Measurements from ENCODE around the gene ARHGEF39. TPM values are rescaled to one million over a fixed set of nuclear protein-coding genes. Genes with fewer than 3 reads are reported as not detected.

ARHGEF39 gene
- total and polyA plus RNA-seq, 2 donors = 1.1 to 4.7 TPM

GRCh38 chr9:35658968-35659220 is 6.1 kb downstream of the ARHGEF39 start:
- Histone ChIP-seq H3K4me3 (ENCODE audit: low read depth, low read length) (peak overlapping the region; percentile 75), H3K27ac (ENCODE audit: low read depth) (no peak overlapping the region), H3K36me3 (ENCODE audit: insufficient read depth) (no peaks in the 10 kb centered on the region), H3K4me1 (ENCODE audit: insufficient read depth) (no peaks in the 10 kb centered on the region)
- 0% methylated on average over 2 of the region's 2 CpGs for WGBS
- no peak for DNase-seq (ENCODE audit: extremely low spot score)

DNA sequence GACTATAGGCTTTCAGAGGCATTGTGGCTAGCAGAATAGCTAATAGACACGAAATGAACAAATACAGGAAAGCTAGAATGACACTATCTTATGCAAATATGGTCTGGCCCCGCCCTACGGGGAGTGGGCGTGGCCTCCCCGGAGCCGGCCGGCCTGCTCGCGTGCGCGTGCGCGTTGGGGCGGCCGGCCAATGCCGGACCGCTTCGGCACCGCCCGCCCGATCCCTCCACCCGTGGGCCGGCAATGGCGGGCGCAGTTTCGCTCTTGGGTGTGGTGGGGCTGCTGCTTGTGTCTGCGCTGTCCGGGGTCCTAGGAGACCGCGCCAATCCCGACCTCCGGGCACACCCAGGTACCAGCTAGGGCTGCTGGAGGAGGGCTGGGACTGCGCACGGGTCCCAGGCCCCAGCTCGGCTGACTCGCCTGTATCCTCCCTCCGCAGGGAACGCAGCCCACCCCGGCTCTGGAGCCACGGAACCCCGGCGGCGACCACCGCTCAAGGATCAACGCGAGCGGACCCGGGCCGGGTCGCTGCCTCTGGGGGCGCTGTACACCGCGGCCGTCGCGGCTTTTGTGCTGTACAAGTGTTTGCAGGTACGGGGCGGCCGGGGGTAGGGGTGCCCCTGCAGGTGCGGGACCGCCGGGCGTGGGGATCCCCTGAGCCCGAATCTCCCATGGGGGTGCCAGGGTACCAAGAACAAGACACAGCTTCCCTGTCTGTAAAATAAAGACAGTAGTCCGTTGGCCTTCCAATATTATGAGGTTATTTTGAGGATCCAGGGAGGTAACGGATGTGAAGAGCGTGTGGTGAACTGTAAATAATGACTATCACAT is 6.6 kb downstream of the ARHGEF39 start, which contains the start of gene CCDC107:
Gene CCDC107 (plus strand): TSS at position 156 of the 831 bp plus-strand sequence. CDS start 88 bp downstream, at position 244.
- Histone ChIP-seq H3K4me3 (ENCODE audit: low read depth, low read length) (peak within 1 kb of the TSS; percentile 75), H3K36me3 (ENCODE audit: insufficient read depth) (no peaks in the 10 kb centered on the region), H3K4me1 (ENCODE audit: insufficient read depth) (no peaks in the 10 kb centered on the region), H3K27ac (ENCODE audit: low read depth) (peak within 1 kb of the TSS; percentile 94)
- no peak for DNase-seq (ENCODE audit: extremely low spot score)
- WGBS = under 1% methylated on average over 67 of the region's 67 CpGs

GRCh38 chr9:35657546-35658136 is 7.4 kb downstream of the ARHGEF39 start, which contains the start of gene RMRP:
RMRP (minus strand) TSS chr9:35658019.
- DNase-seq (ENCODE audit: extremely low spot score) = peak; percentile 97
- Histone ChIP-seq H3K36me3 (ENCODE audit: insufficient read depth) (no peaks in the 10 kb centered on the region), H3K4me1 (ENCODE audit: insufficient read depth) (no peaks in the 10 kb centered on the region), H3K27ac (ENCODE audit: low read depth) (peak within 1 kb of the TSS; percentile 94), H3K4me3 (ENCODE audit: low read depth, low read length) (peak within 1 kb of the TSS; percentile 75)
- under 1% methylated on average over 42 of the region's 42 CpGs for WGBS

DNA sequence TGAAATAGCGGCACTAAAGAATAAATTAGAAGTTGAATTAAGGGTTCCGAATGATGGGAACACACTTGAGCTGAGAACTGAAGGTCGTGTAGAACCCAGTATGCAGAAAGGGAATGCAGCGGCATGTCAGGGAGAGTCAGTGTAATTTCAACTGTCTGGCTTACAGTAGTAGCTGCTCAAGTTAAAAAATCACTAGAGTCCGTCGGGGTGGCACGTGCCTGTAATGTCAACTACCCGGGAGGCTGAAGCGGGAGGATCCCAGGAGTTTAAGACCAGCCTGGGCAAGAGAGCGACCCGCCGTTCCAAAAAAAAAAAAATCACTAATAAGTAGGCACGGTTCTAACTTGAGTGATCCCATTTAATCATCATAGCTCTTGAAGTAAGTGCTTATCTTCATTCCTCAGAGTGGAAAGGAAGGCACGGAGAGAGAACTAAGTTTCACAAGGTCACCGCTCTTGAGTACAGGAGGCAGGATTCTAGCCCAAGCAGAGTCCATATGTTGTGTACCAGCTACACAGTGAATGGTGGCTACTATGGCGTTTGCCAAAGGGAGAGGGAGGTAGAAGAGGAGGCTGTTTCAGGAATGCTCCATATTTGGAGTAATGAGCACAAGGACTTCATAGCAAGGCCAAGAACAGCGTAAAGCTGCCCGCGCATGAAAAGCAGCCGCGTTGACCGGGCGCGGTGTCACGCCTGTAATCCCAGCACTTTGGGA is 8.0 kb downstream of the ARHGEF39 start:
- no peaks in the 10 kb centered on the region for H3K36me3 ChIP-seq (ENCODE audit: insufficient read depth)
- DNase-seq (ENCODE audit: extremely low spot score) = no peak
- H3K27ac ChIP-seq (ENCODE audit: low read depth) = peak overlapping the region; percentile 94
- H3K4me1 ChIP-seq (ENCODE audit: insufficient read depth) = no peaks in the 10 kb centered on the region
- peak overlapping the region; percentile 19 for H3K4me3 ChIP-seq (ENCODE audit: low read depth, low read length)
- 17% methylated on average over 25 of the region's 25 CpGs for WGBS

- 80% methylated on average over 17 of the region's 17 CpGs for WGBS
- no peak overlapping the region for H3K27ac ChIP-seq (ENCODE audit: low read depth)
Measured at GRCh38 chr9:35656348-35656747, 8.6 kb downstream of the ARHGEF39 start.

DNA sequence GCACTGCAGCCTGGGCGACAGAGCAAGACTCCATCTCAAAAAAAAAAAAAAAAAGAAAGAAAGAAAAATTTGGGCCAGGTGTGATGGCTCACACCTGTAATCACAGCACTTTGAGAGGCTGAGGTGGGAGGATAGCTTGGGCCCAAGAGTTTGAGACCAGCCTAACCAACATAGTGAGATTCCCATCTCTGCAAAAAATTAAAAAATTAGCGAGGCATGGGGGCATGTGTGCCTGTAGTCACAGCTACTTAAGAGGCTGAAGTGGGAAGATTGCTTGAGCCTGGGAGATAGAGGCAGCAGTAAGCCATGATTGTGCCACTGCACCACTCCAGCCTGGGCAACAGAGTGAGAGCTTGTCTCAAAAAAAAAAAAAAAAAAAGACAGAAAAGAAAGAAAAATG is 11.4 kb downstream of the ARHGEF39 start:
- H3K27ac ChIP-seq (ENCODE audit: low read depth) = no peak overlapping the region

More at GRCh38 chr9:35656348-35656747, 8.6 kb downstream of the ARHGEF39 start:
- DNase-seq (ENCODE audit: extremely low spot score) = no peak
- H3K36me3 ChIP-seq (ENCODE audit: insufficient read depth) = no peaks in the 10 kb centered on the region
- no peaks in the 10 kb centered on the region for H3K4me1 ChIP-seq (ENCODE audit: insufficient read depth)
- no peak overlapping the region for H3K4me3 ChIP-seq (ENCODE audit: low read depth, low read length)

GRCh38 chr9:35652829-35653209 is 12.2 kb downstream of the ARHGEF39 start:
- Histone ChIP-seq H3K27ac (ENCODE audit: low read depth) (no peak overlapping the region), H3K36me3 (ENCODE audit: insufficient read depth) (no peaks in the 10 kb centered on the region), H3K4me3 (ENCODE audit: low read depth, low read length) (no peak overlapping the region), H3K4me1 (ENCODE audit: insufficient read depth) (no peaks in the 10 kb centered on the region)
- WGBS = 84% methylated on average over 8 of the region's 8 CpGs
- no peak for DNase-seq (ENCODE audit: extremely low spot score)

More for the DNA sequence above, 11.4 kb downstream of the ARHGEF39 start:
- DNase-seq (ENCODE audit: extremely low spot score) = no peak
- no peak overlapping the region for H3K4me3 ChIP-seq (ENCODE audit: low read depth, low read length)
- no peaks in the 10 kb centered on the region for H3K36me3 ChIP-seq (ENCODE audit: insufficient read depth)
- H3K4me1 ChIP-seq (ENCODE audit: insufficient read depth) = no peaks in the 10 kb centered on the region
- 96% methylated on average over 2 of the region's 2 CpGs for WGBS

DNA sequence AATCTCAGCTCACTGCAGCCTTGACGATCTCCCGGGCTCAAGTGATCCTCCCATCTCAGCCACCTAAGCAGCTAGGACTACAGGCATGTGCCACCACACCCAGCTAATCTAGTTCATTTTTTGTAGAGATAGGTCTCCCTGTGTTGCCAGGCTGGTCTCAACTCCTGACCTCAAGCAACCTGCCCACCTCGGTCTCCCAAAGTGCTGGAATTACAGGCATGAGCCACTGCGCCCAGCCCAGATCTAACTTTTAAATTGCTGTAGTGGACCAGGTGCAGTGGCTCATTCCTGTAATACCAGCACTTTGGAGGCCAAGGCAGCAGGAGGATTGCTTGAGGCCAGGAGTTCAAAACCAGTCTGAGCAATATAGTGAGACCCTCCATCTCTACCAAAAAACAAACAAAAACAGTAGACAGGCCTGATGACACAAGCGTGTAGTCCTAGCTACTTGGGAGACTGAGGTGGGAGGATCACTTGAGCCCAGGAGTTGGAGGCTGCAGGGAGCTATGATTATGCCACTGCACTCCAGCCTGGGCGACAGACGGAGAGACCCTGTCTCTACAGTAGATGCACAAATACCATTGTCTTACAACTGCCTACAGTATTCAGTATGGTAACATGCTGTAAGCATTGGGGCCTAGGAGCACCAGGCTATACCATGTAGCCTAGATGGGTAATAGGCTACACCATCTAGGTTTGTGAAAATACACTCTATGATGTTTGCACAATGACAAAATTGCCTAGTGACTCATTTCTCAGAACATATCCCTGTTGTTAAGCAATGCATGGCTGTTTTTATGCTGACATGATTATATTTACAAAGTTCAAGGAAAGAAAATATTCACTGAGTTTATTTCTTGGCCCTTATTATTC is 12.8 kb downstream of the ARHGEF39 start:
- Histone ChIP-seq H3K36me3 (ENCODE audit: insufficient read depth) (no peaks in the 10 kb centered on the region), H3K4me1 (ENCODE audit: insufficient read depth) (no peaks in the 10 kb centered on the region), H3K27ac (ENCODE audit: low read depth) (no peak overlapping the region), H3K4me3 (ENCODE audit: low read depth, low read length) (no peak overlapping the region)
- 84% methylated on average over 7 of the region's 7 CpGs for WGBS
- no peak for DNase-seq (ENCODE audit: extremely low spot score)

- H3K4me3 ChIP-seq (ENCODE audit: low read depth, low read length) = peak within 1 kb of the TSS; percentile 25
- DNase-seq (ENCODE audit: extremely low spot score) = no peak
- peak within 1 kb of the TSS; percentile 33 for H3K27ac ChIP-seq (ENCODE audit: low read depth)
- WGBS = 69% methylated on average over 22 of the region's 22 CpGs
- no peaks in the 10 kb centered on the region for H3K4me1 ChIP-seq (ENCODE audit: insufficient read depth)
- H3K36me3 ChIP-seq (ENCODE audit: insufficient read depth) = no peaks in the 10 kb centered on the region
Measured at GRCh38 chr9:35650341-35651158, 14.4 kb downstream of the ARHGEF39 start, which contains the start of gene SIT1. SIT1 (minus strand) TSS chr9:35650931; CDS start chr9:35650853, 78 bp downstream.

- Histone ChIP-seq H3K27ac (ENCODE audit: low read depth) (no peak overlapping the region), H3K4me1 (ENCODE audit: insufficient read depth) (no peaks in the 10 kb centered on the region), H3K4me3 (ENCODE audit: low read depth, low read length) (peak overlapping the region; percentile 25), H3K36me3 (ENCODE audit: insufficient read depth) (no peaks in the 10 kb centered on the region)
- no peak for DNase-seq (ENCODE audit: extremely low spot score)
- WGBS = 70% methylated on average over 26 of the region's 26 CpGs
Measured at GRCh38 chr9:35649431-35650340, 15.3 kb downstream of the ARHGEF39 start.

DNA sequence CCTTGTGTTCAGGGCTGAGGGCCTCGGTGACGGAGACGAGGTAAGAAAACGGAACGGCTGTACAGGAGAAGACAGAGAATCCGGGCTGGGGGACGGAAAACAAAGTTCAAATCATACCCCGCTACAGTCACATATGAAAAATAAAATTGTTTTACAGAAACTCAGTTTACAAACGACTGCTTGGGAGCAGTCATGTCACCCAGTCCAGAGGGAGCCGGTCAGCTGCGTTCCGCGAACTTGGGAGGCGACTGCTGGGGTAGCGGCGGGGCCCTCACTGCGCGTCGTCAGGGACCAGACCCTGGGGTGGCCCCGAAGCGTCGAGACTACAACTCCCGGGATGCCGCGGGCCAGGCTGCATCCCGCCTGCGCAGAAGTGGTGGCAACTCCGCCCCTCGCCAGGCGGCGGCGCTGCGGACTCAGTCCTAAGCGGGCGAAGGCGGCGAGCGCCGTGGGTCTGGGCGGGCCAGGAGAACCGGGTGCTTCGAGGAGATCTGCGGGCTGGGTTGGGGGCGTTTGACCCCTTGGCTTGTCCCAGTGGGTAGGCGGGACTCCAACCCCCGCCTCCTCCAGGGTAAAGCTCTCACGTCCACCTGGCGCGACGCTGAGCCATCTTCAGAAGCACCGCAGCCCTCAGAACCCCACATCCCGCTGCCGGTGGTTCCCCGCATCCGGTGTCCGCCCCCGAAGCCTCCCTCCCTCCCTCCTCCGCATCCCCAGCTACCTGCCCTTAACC is 18.3 kb downstream of the ARHGEF39 start:
- WGBS = under 1% methylated on average over 58 of the region's 58 CpGs
- DNase-seq (ENCODE audit: extremely low spot score) = peak; percentile 72
- no peaks in the 10 kb centered on the region for H3K36me3 ChIP-seq (ENCODE audit: insufficient read depth)
- peak overlapping the region; percentile 56 for H3K4me3 ChIP-seq (ENCODE audit: low read depth, low read length)
- peak overlapping the region; percentile 82 for H3K27ac ChIP-seq (ENCODE audit: low read depth)
- no peaks in the 10 kb centered on the region for H3K4me1 ChIP-seq (ENCODE audit: insufficient read depth)

Data from urinary bladder (tissue), 4 donors.